ENCODE data around the gene TOGARAM2.

GRCh38 chr2:28934769-28935168, 46.3 kb upstream of the TOGARAM2 start:
- no peak for TF ChIP-seq EZH2phosphoT487 (IDR thresholded peaks at IDR 0.05; ENCODE audit: insufficient read depth, low read depth)
- TF ChIP-seq EZH2 (IDR thresholded peaks at IDR 0.05; ENCODE audit: insufficient read depth, poor library complexity, severe bottlenecking), result no peak

Data from GM23248 (cell line).